ENCODE measurements around the gene RFX4.

The RFX4 gene

GRCh38 chr12:106672314-106673025 is 89.7 kb downstream of the RFX4 start:
- no peak for TF ChIP-seq CTCF (IDR thresholded peaks at IDR 0.05; ENCODE audit: low read depth, low read length)
- H3K4me3 ChIP-seq (replicated peaks in 1 of 2; ENCODE audit: low read depth in 2 of 2, low read length in 2 of 2): no peak overlapping the region
- DNase-seq (ENCODE audit: low read depth in 2 of 2): no peak

- TF ChIP-seq CTCF (IDR thresholded peaks at IDR 0.05; ENCODE audit: low read depth, low read length): no peak
- H3K4me3 ChIP-seq (replicated peaks in 1 of 2; ENCODE audit: low read depth in 2 of 2, low read length in 2 of 2): no peak overlapping the region
Measured at GRCh38 chr12:106673141-106673540, 90.3 kb downstream of the RFX4 start.

GRCh38 chr12:106675651-106676435 is 93.0 kb downstream of the RFX4 start:
- no peak overlapping the region for H3K4me3 ChIP-seq (replicated peaks in 1 of 2; ENCODE audit: low read depth in 2 of 2, low read length in 2 of 2)
- no peak for DNase-seq (ENCODE audit: low read depth in 2 of 2)
- TF ChIP-seq CTCF (IDR thresholded peaks at IDR 0.05; ENCODE audit: low read depth, low read length): no peak

More at GRCh38 chr12:106673141-106673540, 90.3 kb downstream of the RFX4 start:
- no peak for DNase-seq (ENCODE audit: low read depth in 2 of 2)

- H3K4me3 ChIP-seq (replicated peaks in 1 of 2; ENCODE audit: low read depth in 2 of 2, low read length in 2 of 2): no peak overlapping the region
- TF ChIP-seq CTCF (IDR thresholded peaks at IDR 0.05; ENCODE audit: low read depth, low read length): no peak
- no peak for DNase-seq (ENCODE audit: low read depth in 2 of 2)
Measured at GRCh38 chr12:106679574-106679973, 96.8 kb downstream of the RFX4 start.

GRCh38 chr12:106680280-106680679 is 97.5 kb downstream of the RFX4 start:
- no peak overlapping the region for H3K4me3 ChIP-seq (replicated peaks in 1 of 2; ENCODE audit: low read depth in 2 of 2, low read length in 2 of 2)
- no peak for TF ChIP-seq CTCF (IDR thresholded peaks at IDR 0.05; ENCODE audit: low read depth, low read length)
- no peak for DNase-seq (ENCODE audit: low read depth in 2 of 2)

- no peak overlapping the region for H3K4me3 ChIP-seq (replicated peaks in 1 of 2; ENCODE audit: low read depth in 2 of 2, low read length in 2 of 2)
- no peak for DNase-seq (ENCODE audit: low read depth in 2 of 2)
- no peak for TF ChIP-seq CTCF (IDR thresholded peaks at IDR 0.05; ENCODE audit: low read depth, low read length)
Measured at GRCh38 chr12:106681210-106681609, 98.4 kb downstream of the RFX4 start.

All from cardiac fibroblast (primary cell).